HG03060 (cell line): ENCODE results near the gene FMN1.

Experiments
- ATAC-seq: cut with Tn5 transposase; IDR thresholded peaks from one replicate; pipeline ENCODE4 v1.9.1; 2021; ENCODE audit warnings: low read depth, moderate number of reproducible peaks; ENCODE audit not compliant: unreplicated experiment

The FMN1 gene

DNA sequence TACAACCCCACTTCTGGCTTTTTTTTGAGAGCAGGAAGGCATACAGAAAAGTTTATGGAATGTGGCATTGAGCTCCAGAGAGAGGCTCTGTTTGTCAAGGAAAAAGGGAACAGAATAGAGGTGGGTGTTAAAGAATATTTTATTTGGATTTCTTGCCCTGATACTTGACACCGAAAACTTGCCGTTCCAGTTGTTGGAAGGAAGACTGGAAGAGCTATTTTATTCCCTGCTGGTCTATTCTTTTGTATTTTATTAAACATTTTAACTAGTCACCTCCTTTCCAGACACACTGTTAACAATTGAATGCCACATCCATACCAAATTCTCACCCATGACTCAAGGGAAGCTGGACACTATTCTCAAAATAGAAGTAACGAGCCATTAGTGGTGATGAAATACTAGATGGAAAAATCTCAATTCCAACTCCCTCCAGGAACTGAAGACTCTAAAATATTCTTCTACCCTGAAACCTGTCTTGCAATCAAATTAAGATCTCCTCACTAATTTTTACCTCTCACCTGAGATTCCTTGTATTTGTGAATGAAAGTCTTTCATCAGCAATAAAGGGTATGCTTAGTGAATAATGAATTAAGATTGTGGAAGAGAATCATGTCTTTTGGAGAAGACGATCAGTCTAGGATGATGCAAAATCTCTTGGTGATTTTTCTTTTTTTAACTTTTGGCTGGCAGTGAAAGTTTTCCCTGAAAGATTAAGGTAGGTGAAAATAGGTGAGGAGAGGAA lies 448.2 kb downstream of the FMN1 start:
- no peak for ATAC-seq

DNA sequence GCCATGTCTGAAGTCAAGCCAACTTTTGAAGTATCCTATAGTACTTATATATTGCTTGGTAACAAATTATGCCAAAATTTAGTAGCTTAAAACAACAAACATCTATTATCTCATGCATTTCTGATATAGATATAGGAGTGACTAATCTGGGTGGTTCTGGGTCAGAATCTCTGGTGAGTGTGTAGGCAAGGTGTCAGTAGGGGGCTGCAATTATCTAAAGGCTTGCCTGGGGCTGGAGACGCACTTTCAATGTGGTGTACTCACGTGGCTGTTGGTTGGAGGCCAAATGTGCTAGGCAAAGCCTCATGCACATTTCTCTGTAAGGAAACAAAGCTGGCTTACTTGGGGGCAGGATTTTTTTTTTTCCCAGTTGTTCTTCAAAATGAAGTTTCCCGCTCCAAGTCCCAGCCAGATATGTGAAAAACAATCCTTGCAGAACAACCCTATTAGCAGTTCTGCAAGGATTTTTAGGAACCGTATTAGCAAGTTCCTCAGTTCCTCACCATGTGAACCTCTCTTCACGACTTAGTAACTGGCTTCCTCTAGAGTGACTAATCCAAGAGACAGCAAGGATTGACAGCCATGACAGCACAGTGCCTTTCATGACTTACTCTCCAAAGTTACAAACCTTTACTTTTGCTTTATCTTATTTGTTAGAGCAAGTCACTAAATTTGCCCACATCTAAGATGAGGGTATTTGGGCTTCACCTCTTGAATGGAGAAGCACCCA lies 450.9 kb downstream of the FMN1 start:
- ATAC-seq = no peak

DNA sequence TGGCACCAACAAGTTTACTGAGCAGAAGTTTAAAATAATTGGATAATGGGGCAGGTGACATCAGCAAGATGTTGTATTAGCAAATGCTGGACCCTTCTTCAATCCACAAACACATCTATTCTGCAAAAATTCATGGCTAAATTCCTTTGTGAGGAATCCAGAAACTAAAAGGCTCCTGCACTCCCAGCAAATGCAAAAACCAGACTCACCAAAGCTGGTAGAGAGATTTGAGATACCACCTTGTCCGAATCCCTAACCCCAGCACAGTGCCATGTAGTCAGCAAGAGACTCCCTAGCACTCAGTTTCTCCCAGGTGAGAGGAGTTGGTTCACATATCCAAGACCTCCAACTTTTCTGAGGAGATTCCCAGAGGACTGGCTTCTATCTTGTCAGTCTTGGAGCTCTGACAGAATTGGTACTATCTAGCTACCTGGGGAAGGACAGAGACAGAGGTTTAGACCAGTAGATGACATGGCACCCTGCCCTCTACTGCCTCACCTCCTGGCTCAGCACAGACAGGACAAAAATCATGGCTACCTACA lies 454.9 kb downstream of the FMN1 start:
- no peak for ATAC-seq

DNA sequence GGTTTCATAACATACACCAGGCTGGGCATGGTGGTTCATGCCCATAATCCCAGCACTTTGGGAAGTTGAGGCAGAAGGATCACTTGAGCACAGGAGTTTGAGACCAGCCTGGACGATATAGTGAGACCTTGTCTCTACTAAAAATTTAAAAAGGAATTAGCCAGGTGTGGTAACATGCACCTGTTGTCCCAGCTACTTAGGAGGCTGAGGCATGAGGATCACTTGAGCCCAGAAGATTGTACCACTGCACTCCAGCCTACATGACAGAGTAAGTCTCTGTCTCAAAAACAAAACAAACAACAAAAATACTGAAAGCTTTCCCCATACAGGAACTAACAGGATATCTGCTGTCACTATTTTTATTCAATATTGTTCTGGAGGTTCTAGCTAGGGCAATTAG lies 455.8 kb downstream of the FMN1 start:
- ATAC-seq = no peak

DNA sequence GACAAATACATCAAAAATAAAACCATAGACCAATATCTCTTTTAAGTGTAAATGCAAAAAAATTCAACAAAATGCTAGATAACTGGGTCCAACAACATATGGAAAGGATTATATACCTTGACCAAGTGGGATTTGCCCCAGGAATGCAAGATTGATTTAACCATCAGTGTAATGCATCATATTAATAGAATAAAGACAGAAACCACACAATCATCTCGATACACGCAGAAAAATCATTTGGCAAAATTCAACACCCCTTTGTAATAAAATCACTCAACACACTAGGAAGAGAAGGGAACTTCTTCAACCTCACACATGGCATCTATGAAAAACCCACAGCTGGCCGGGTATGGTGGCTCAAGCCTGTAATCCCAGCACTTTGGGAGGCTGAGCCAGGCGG lies 457.2 kb downstream of the FMN1 start:
- no peak for ATAC-seq

DNA sequence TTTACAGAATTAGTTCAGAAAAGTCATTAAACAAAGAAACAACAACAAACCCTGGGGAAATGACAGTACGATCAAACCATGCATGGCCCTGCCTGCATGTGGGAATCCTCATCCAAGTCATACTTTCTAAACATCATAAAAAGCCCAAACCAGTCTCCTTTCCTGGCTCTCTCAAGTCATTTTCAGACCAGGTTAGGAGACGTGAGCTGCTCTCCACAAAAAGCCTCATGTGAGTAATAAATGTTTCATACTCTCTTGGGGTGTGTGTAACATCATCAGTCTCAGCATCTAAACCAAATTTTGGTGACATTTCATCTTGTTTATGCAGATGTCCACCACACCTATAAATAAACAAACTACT lies 457.8 kb downstream of the FMN1 start:
- no peak for ATAC-seq

DNA sequence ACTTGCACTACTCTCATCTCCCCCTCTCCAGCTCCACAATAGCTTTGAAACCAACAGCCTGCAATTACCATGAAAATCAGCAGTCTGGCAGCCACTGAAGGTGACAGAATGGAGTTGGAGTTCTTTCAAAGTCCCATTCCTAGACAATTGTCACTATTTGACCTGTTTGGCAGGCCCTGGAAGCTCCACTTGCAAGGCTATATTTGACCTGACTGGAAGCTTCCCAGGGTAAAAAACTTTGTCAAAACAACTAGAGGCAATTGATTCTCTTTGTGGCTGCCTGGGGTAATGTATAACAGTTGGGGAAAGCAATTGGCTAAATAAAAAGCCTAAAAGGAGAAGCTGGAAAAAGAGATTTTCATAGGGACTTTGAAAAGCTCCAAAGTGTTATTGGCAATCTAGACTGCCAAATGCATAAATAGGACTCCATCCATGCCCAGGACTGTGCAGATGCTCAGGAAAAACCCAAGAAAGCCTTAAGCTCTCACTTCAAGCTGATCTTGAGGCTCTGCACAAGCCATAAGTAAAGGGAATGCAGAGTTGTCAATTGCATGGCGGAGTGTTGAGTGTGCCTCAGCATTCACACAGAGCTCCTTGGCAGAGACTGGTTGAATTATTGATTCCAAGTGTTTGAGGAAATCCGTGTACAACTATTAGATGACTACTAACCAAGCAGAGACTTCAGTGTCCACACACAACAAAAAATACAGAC lies 458.4 kb downstream of the FMN1 start:
- ATAC-seq = no peak

DNA sequence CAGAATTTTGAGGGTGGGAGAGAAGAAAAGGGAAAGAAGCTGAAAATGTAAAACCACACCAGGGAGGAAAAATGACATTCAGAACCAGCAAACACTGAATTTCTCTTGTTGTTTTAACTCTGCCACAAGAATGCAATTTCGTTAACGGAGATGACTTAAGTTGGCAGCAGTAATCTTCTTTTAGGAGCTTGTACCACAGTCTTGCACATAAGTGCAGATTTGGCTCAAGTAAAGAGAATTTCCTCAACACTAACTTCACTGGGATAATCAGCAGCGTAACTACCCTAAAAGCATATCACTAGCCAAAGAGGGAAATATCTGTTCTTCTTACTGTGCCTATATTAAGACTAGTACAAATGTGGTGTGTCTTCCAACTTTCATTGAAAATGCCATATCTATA lies 461.2 kb downstream of the FMN1 start:
- ATAC-seq = no peak

DNA sequence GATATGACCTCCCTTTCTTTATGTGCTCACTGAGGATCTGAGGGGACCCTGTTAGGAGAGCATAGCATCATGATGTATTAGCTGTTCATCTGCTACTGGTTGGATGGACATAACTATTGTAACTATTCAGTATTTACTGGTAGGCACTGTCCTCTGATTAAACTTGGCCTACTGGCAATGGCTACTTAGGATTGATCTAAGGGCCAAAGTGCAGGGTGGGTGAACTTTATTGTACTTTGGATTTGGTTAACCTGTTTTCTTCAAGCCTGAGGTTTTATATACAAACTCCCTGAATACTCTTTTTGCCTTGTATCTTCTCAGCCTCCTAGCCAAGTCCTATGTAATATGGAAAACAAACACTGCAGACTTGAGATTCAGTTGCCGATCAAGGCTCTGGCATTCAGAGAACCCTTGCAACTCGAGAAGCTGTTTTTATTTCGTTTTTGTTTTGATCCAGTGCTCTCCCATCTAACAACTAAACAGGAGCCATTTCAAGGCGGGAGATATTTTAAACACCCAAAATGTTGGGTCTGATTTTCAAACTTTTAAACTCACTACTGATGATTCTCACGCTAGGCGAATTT lies 461.8 kb downstream of the FMN1 start:
- no peak for ATAC-seq

DNA sequence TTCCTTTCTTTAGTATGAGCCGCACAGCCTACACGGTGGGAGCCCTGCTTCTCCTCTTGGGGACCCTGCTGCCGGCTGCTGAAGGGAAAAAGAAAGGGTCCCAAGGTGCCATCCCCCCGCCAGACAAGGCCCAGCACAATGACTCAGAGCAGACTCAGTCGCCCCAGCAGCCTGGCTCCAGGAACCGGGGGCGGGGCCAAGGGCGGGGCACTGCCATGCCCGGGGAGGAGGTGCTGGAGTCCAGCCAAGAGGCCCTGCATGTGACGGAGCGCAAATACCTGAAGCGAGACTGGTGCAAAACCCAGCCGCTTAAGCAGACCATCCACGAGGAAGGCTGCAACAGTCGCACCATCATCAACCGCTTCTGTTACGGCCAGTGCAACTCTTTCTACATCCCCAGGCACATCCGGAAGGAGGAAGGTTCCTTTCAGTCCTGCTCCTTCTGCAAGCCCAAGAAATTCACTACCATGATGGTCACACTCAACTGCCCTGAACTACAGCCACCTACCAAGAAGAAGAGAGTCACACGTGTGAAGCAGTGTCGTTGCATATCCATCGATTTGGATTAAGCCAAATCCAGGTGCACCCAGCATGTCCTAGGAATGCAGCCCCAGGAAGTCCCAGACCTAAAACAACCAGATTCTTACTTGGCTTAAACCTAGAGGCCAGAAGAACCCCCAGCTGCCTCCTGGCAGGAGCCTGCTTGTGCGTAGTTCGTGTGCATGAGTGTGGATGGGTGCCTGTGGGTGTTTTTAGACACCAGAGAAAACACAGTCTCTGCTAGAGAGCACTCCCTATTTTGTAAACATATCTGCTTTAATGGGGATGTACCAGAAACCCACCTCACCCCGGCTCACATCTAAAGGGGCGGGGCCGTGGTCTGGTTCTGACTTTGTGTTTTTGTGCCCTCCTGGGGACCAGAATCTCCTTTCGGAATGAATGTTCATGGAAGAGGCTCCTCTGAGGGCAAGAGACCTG lies 463.5 kb downstream of the FMN1 start:
- ATAC-seq = no peak

DNA sequence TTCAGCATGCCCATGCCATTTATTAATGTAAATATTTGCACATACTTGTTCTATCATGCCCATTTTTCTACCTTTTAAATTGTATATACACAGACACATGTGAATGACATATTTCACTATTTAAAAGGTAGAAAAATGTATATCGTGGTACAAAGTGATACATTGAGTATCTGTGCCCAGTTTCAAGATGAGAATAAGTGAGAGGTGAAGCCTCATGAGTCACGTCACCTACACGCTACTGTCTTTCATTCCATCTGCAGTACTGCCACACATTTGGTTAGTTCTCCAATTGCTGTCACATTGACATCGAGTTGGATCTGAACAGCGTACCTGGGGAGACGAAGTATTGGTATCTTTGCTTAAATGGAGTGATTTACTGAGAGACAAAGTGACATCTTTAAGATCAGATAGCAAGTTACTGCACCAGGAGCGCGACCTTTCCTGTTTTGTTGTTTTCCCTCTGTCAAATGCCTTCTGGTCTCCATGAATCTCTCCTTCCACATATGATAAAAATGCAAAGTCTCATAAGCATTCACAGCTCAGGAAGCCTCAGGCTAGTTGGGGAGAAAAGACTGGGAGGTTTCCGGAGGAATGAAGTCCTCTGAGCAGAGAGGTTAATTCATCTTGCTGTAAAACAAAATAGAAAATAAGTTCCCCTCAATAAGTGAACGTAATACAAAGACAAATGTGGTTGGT lies 464.7 kb downstream of the FMN1 start:
- ATAC-seq = no peak

DNA sequence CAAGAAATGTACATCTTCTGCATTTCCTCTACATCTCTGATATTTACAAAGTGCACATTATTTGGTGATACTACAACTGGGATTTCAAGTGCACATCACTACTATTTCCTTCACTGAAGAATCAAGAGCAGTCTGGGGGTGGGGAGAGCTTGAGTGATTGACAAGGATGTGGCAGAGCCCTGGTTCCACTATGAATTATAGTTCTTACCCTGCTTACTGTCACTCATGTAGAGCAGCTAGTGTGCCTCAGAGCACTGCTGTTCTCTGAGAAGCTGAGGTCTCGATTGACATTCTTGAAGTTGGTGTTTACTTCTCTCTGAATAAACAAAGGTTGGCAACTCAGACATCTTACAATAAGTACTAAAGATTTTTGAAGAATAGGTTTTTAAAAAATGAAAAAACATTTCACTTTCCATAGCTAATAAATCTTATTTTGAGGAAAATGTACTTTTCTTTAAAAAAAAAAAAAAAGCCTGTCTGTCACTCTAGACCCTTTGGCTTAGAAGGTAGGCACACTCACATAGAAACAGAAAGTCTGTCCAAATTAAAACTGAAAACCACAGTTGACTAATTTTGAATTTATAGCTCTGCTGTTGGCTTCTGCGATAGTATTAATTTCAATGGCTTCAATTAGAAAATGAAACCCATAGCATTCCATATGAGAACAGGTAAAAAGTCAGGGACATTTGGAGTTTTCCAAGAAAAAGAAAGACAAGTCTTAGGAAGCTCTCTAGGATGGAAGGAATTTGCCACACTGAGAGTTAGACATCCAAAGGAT lies 471.2 kb downstream of the FMN1 start:
- peak; percentile 83 for ATAC-seq

DNA sequence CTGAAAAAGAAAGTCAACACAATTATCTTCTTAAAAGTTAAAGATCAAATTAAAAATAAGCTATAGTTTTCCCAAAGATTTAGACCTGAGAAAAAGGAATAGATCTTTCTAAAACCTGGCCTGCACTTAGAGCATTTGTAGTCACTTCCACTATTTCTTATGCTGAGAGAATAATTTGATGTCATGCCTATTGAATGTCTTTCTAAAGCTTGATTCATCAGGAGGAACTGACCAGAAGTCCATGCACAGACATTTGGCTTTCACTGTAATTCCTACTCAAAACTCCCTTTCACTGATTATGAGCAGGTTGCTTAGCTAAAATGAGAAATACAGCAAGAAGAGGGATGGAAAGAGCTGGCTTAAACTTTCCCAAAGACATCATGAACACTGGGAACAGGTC lies 472.4 kb downstream of the FMN1 start:
- no peak for ATAC-seq

DNA sequence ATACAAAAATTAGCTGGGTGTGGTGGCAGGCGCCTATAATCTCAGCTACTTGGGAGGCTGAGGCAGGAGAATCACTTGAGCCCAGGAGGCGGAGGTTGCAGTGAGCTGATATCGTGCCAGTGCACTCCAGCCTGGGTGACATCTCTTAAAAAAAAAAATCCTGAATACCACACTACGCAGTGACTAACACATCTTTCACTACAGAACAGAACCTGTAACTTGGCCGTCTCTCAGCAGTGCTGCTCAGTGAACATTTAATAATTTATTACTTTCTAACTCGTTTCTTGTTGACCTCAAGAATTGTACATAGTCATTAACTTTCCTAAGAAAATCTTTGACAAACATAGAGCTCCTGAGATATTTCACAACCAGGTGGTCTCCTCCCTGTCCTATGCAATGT lies 472.9 kb downstream of the FMN1 start:
- no peak for ATAC-seq

DNA sequence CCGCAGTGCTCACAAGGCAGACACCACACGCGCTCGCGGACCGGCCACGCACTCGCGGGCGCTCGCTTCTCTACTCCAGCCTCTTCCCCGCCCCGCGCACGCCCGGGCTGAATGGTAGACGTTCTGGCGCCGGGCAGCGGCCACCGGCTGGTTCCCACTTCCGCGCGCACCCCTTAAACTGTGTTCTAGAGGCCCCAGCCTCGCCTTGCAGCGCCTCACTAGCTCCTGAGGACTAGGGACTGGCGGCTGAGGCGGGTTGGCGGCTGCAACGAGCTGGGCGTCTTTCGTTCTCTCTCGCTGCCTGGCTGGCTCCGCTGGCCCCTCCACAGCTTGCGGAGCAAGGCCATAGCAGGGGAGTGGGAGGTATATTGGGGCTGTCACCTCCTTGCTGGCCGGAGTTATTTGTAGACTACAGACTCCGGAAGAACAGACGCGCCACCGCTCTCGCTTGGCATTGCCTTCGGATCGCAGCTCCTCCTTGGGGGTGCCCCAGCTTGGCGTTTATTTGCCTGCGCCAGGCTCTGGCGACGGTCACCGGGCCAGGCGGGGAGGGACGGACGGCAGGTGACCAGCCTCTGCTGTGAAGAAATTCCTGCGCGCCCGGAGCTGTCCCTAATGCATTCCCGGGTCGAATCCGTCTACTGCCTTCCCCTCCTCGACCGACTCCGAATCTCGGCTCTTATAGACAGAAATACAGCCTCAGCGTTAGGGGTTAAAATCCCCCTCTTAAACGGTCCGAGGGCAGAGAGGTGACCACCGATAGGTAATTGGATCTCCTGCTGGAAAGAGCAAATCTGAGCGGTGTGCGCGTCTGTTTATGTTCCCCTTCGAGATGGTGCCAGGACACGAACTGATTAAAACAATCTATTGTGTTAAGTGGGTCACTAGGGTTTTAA lies 475.4 kb downstream of the FMN1 start:
- ATAC-seq = no peak

DNA sequence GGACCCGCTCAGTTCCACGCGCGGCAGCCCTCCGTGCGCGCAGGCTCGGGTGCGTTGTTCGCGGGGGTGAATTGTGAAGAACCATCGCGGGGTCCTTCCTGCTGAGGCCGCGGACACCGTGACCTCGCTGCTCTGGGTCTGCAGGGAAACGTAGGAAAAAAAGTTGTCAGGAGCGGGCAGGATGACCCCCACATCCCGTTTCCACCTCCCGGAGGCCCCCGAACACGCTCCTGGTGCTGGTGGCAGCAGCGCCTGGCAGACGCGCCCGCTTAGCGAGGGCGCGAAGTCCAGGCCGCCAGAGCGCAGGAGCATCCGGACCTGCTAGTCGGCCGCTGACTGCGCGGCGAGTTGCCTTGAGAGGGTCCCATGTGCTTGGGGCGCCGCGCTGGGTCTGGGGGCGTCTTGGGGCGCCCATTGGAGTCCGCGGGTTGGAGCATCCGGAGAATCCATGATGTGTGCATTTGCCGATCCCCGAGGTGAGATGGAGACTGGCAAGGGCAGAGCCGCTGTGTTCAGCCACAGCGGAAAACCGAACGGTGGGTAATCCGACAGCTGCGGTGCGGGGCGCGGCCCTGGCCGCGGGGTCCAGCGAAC lies 476.2 kb downstream of the FMN1 start:
- no peak for ATAC-seq
